ENCODE data around the gene AZI2. TPM values are rescaled to one million over a fixed set of nuclear protein-coding genes. Genes with fewer than 3 reads are reported as not detected.

AZI2 gene
- polyA plus RNA-seq, 1 of the 3 experiments (the other 2 are of a cell fraction) = 27.3 TPM

GRCh38 chr3:28316226-28316625, 32.4 kb downstream of the AZI2 start:
- Histone ChIP-seq H3K9ac (no peak overlapping the region), H3K4me3 (ENCODE audit: low read depth in 2 of 2, low read length in 1 of 2) (no peak overlapping the region), H3K36me3 (replicated peaks in 1 of 2; ENCODE audit: control insufficient read depth in 1 of 2, insufficient read depth in 2 of 2, low read length in 1 of 2) (peaks cover 17 to 28% of the 10 kb centered on the region in 2 experiments), H3K4me2 (no peak overlapping the region), H4K20me1 (ENCODE audit: insufficient read depth) (no peaks in the 10 kb centered on the region), H3F3A (replicated peaks; ENCODE audit: insufficient read depth) (no peaks in the 10 kb centered on the region), H3K27ac (ENCODE audit: low read depth in 2 of 2, low read length in 1 of 2) (no peak overlapping the region), H2AFZ (ENCODE audit: low read depth) (no peak overlapping the region), H3K27me3 (ENCODE audit: insufficient read depth) (no peaks in the 10 kb centered on the region), H3K9me2 (no peaks in the 10 kb centered on the region; the same call in 1 of the 2 replicates), H3K9me3 (no peaks in the 10 kb centered on the region), H3K79me2 (ENCODE audit: insufficient read depth) (no peaks in the 10 kb centered on the region), H3K4me1 (ENCODE audit: control insufficient read depth in 1 of 2, insufficient read depth in 2 of 2, low read depth in 1 of 2, low read length in 1 of 2) (no peaks in the 10 kb centered on the region)
- 88% methylated on average over 2 of the region's 2 CpGs for WGBS (ENCODE audit: low lambda C conversion rate)
- CTCF ChIA-PET = no interaction called here
- POLR2A ChIA-PET = no interaction called here
- TF ChIP-seq EP300 (IDR thresholded peaks at IDR 0.05; ENCODE audit: borderline replicate concordance in 1 of 2, low read depth in 1 of 2, low read length in 1 of 2) = no peak
- no peak for TF ChIP-seq RCOR1 (IDR thresholded peaks at IDR 0.05; ENCODE audit: low read length)
- no peak for TF ChIP-seq RXRA (IDR thresholded peaks at IDR 0.05; ENCODE audit: borderline replicate concordance, low read depth)
- no peak for TF ChIP-seq EZH2phosphoT487 (IDR thresholded peaks at IDR 0.05; ENCODE audit: borderline replicate concordance, low read depth)
- no peak for TF ChIP-seq MXI1 (IDR thresholded peaks at IDR 0.05; ENCODE audit: low read depth, low read length)
- TF ChIP-seq ELF1 (IDR thresholded peaks at IDR 0.05) = no peak
- TF ChIP-seq YY1 (IDR thresholded peaks at IDR 0.05; ENCODE audit: low read depth) = no peak
- no peak for TF ChIP-seq NFIC (IDR thresholded peaks at IDR 0.05; ENCODE audit: borderline replicate concordance)
- no peak for DNase-seq

DNA sequence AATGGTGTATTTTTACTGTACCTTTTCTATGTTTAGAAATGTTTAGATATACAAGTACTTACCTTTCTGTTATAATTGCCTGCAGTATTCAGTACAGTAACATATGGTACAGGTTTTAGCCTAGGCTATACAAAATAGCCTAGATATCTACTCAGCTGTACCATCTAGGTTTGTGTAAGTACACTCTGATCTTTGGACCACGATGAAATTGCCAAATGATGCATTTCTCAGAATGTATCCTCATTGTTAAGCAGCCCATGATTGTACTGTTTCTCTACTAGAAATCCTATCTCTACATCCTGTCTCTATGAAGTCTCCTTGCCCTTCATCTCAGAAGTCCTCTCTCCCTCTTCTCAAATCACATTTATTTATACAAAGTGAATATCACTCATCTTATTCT, 32.9 kb downstream of the AZI2 start:
- WGBS (ENCODE audit: low lambda C conversion rate) = 69% methylated on average over 1 of the region's 1 CpG
- Histone ChIP-seq H3K79me2 (ENCODE audit: insufficient read depth) (no peaks in the 10 kb centered on the region), H3K4me1 (ENCODE audit: control insufficient read depth in 1 of 2, insufficient read depth in 2 of 2, low read depth in 1 of 2, low read length in 1 of 2) (no peaks in the 10 kb centered on the region), H3K36me3 (replicated peaks in 1 of 2; ENCODE audit: control insufficient read depth in 1 of 2, insufficient read depth in 2 of 2, low read length in 1 of 2) (peaks cover 14 to 24% of the 10 kb centered on the region in 2 experiments), H3F3A (replicated peaks; ENCODE audit: insufficient read depth) (no peaks in the 10 kb centered on the region), H3K9me3 (no peaks in the 10 kb centered on the region), H3K27ac (ENCODE audit: low read depth in 2 of 2, low read length in 1 of 2) (no peak overlapping the region), H4K20me1 (ENCODE audit: insufficient read depth) (no peaks in the 10 kb centered on the region), H3K4me3 (ENCODE audit: low read depth in 2 of 2, low read length in 1 of 2) (no peak overlapping the region), H3K27me3 (ENCODE audit: insufficient read depth) (no peaks in the 10 kb centered on the region), H3K4me2 (no peak overlapping the region), H2AFZ (ENCODE audit: low read depth) (no peak overlapping the region), H3K9me2 (no peaks in the 10 kb centered on the region; the same call in 1 of the 2 replicates), H3K9ac (no peak overlapping the region)
- TF ChIP-seq FOSL2 (IDR thresholded peaks at IDR 0.05; ENCODE audit: borderline replicate concordance, low read depth) (no peak), TAF1 (IDR thresholded peaks at IDR 0.05; ENCODE audit: borderline replicate concordance, low read depth, low read length) (no peak), JUND (IDR thresholded peaks at IDR 0.05) (no peak), GATA2 (CRISPR knock-in tag; IDR thresholded peaks at IDR 0.05) (no peak), RFX5 (IDR thresholded peaks at IDR 0.05; ENCODE audit: low read length) (no peak), TCF12 (IDR thresholded peaks at IDR 0.05) (no peak), RCOR1 (IDR thresholded peaks at IDR 0.05; ENCODE audit: low read length) (no peak), SMC3 (IDR thresholded peaks at IDR 0.05; ENCODE audit: low read depth, low read length) (no peak), NRF1 (IDR thresholded peaks at IDR 0.05; ENCODE audit: low read depth, low read length) (no peak)
- TF ChIP-seq, protein P1, sequence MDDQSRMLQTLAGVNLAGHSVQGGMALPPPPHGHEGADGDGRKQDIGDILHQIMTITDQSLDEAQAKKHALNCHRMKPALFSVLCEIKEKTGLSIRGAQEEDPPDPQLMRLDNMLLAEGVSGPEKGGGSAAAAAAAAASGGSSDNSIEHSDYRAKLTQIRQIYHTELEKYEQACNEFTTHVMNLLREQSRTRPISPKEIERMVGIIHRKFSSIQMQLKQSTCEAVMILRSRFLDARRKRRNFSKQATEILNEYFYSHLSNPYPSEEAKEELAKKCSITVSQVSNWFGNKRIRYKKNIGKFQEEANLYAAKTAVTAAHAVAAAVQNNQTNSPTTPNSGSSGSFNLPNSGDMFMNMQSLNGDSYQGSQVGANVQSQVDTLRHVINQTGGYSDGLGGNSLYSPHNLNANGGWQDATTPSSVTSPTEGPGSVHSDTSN (IDR thresholded peaks at IDR 0.05) = no peak
- ChIA-PET POLR2A (no interaction called here), CTCF (no interaction called here)
- DNase-seq = no peak

All from SK-N-SH (cell line).